Measurements from ENCODE around the gene NT5C3A. TPM values are rescaled to one million over a fixed set of nuclear protein-coding genes. Genes with fewer than 3 reads are reported as not detected.
A peak's percentile ranks its signal among the peaks of the same experiment; 100 is the strongest.
"Not testable (repeated sequence)": the region's sequence is repeated elsewhere in the genome, so short reads cannot be mapped to it uniquely, and the experiment has no call there.

NT5C3A gene
- polyA plus RNA-seq, 4 donors: 40.1 to 108 (median 88.7) TPM

DNA sequence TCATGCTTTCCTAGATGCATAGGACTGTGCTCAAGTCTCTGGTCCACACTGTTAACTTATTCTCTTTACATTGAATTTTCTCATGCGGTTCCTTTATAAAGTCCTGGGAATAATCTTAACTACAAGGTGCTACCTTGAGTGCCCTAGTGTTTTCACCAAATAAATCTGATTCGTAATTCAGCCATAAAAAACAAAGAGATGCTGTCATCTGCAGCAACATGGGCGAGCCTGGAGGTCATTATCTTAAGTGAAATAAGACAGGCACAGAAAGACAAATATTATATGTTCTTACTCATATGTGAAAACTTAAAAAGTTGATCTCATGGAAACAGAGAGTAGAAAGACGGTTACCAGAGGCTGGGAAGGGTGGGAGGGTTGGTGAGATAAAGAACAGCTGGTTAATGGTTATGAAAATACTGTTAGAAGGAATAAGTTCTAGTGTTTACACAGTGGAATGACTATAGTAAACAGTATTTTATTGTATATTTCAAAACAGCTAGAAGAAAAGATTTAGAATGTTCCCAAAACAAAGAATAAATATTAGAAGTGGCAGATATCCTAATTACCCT is 38.3 kb downstream of the NT5C3A start:
- peaks cover 2 to 26% (median 13%) of the 10 kb centered on the region in 3 donors for H3K36me3 ChIP-seq (ENCODE audit: control insufficient read depth in 3 of 3, insufficient read depth in 2 of 3, low read depth in 1 of 3, low read length in 3 of 3)
- no peaks in the 10 kb centered on the region for H3K27me3 ChIP-seq (ENCODE audit: control insufficient read depth in 3 of 3, insufficient read depth in 3 of 3, low read length in 3 of 3)
- FAIRE-seq (no peak), DNase-seq (peak in 1 of 2 donors; percentile 34)
- 61 to 71% (median 67%) methylated on average over 4 of the region's 4 CpGs for WGBS, 3 donors
- H3K9me3 ChIP-seq (ENCODE audit: control insufficient read depth in 2 of 2, insufficient read depth in 1 of 2, low read depth in 1 of 2, low read length in 1 of 2): no peaks in the 10 kb centered on the region
- no peak overlapping the region for H3K4me3 ChIP-seq (ENCODE audit: low read depth in 1 of 3, low read length in 3 of 3)
- no peaks in the 10 kb centered on the region for H3K4me1 ChIP-seq (ENCODE audit: control insufficient read depth in 3 of 3, insufficient read depth in 2 of 3, low read depth in 1 of 3, low read length in 2 of 3)
- no peak overlapping the region for H3K27ac ChIP-seq (ENCODE audit: low read depth in 1 of 3, low read length in 2 of 3)

- Histone ChIP-seq H3K4me3 (ENCODE audit: low read depth in 1 of 3, low read length in 3 of 3) (no peak overlapping the region), H3K4me1 (ENCODE audit: control insufficient read depth in 3 of 3, insufficient read depth in 2 of 3, low read depth in 1 of 3, low read length in 2 of 3) (no peaks in the 10 kb centered on the region), H3K27me3 (ENCODE audit: control insufficient read depth in 3 of 3, insufficient read depth in 3 of 3, low read length in 3 of 3) (no peaks in the 10 kb centered on the region), H3K9me3 (ENCODE audit: control insufficient read depth in 2 of 2, insufficient read depth in 1 of 2, low read depth in 1 of 2, low read length in 1 of 2) (no peaks in the 10 kb centered on the region), H3K27ac (ENCODE audit: low read depth in 1 of 3, low read length in 2 of 3) (no peak overlapping the region), H3K36me3 (ENCODE audit: control insufficient read depth in 3 of 3, insufficient read depth in 2 of 3, low read depth in 1 of 3, low read length in 3 of 3) (peaks cover 0 to 31% (median 12%) of the 10 kb centered on the region in 3 donors)
- FAIRE-seq (no peak), DNase-seq (no peak)
Observed at GRCh38 chr7:33012364-33012763, 50.2 kb downstream of the NT5C3A start.

GRCh38 chr7:33009734-33010133 is 52.8 kb downstream of the NT5C3A start:
- FAIRE-seq (no peak), DNase-seq (no peak)
- Histone ChIP-seq H3K27ac (ENCODE audit: low read depth in 1 of 3, low read length in 2 of 3) (no peak overlapping the region), H3K4me3 (ENCODE audit: low read depth in 1 of 3, low read length in 3 of 3) (no peak overlapping the region), H3K27me3 (ENCODE audit: control insufficient read depth in 3 of 3, insufficient read depth in 3 of 3, low read length in 3 of 3) (no peaks in the 10 kb centered on the region), H3K9me3 (ENCODE audit: control insufficient read depth in 2 of 2, insufficient read depth in 1 of 2, low read depth in 1 of 2, low read length in 1 of 2) (no peaks in the 10 kb centered on the region), H3K36me3 (ENCODE audit: control insufficient read depth in 3 of 3, insufficient read depth in 2 of 3, low read depth in 1 of 3, low read length in 3 of 3) (peaks cover 0 to 23% (median 9%) of the 10 kb centered on the region in 3 donors), H3K4me1 (ENCODE audit: control insufficient read depth in 3 of 3, insufficient read depth in 2 of 3, low read depth in 1 of 3, low read length in 2 of 3) (no peaks in the 10 kb centered on the region)
- 92 to 98% (median 94%) methylated on average over 2 of the region's 2 CpGs for WGBS, 3 donors

GRCh38 chr7:33005690-33006089 is 56.9 kb downstream of the NT5C3A start:
- not testable (repeated sequence) for DNase-seq; H3K27me3 ChIP-seq (ENCODE audit: control insufficient read depth in 3 of 3, insufficient read depth in 3 of 3, low read length in 3 of 3); FAIRE-seq; H3K27ac ChIP-seq (ENCODE audit: low read depth in 1 of 3, low read length in 2 of 3); H3K9me3 ChIP-seq (ENCODE audit: control insufficient read depth in 2 of 2, insufficient read depth in 1 of 2, low read depth in 1 of 2, low read length in 1 of 2); H3K4me1 ChIP-seq (ENCODE audit: control insufficient read depth in 3 of 3, insufficient read depth in 2 of 3, low read depth in 1 of 3, low read length in 2 of 3); H3K4me3 ChIP-seq (ENCODE audit: low read depth in 1 of 3, low read length in 3 of 3)
- WGBS, 3 donors: 90 to 94% (median 93%) methylated on average over 4 of the region's 4 CpGs
- H3K36me3 ChIP-seq (ENCODE audit: control insufficient read depth in 3 of 3, insufficient read depth in 2 of 3, low read depth in 1 of 3, low read length in 3 of 3): peaks cover 0 to 26% (median 0%) of the 10 kb centered on the region in 3 donors

DNA sequence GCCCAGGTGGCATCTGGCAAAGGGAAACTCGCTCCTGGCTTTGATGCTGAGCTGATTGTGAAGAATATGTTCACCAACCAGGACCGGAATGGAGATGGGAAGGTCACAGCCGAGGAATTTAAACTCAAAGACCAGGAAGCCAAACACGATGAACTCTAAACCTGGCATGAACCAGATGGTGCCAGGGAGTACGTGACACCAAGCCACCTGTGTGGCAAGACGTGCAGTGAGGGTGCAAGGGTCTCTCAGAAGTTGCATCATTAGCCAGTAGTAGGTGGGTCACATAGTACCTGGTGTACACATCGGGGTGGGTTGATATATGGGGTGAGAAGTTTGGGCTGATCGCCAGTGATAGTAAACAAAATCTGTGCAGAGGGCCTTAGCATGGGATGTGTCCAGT is 57.4 kb downstream of the NT5C3A start:
- peaks cover 0 to 27% (median 0%) of the 10 kb centered on the region in 3 donors for H3K36me3 ChIP-seq (ENCODE audit: control insufficient read depth in 3 of 3, insufficient read depth in 2 of 3, low read depth in 1 of 3, low read length in 3 of 3)
- not testable (repeated sequence) for H3K9me3 ChIP-seq (ENCODE audit: control insufficient read depth in 2 of 2, insufficient read depth in 1 of 2, low read depth in 1 of 2, low read length in 1 of 2); FAIRE-seq; H3K4me3 ChIP-seq (ENCODE audit: low read depth in 1 of 3, low read length in 3 of 3); H3K27ac ChIP-seq (ENCODE audit: low read depth in 1 of 3, low read length in 2 of 3); H3K27me3 ChIP-seq (ENCODE audit: control insufficient read depth in 3 of 3, insufficient read depth in 3 of 3, low read length in 3 of 3); DNase-seq; H3K4me1 ChIP-seq (ENCODE audit: control insufficient read depth in 3 of 3, insufficient read depth in 2 of 3, low read depth in 1 of 3, low read length in 2 of 3)
- 77 to 84% (median 82%) methylated on average over 7 to 8 of the region's 8 CpGs for WGBS, 3 donors

DNA sequence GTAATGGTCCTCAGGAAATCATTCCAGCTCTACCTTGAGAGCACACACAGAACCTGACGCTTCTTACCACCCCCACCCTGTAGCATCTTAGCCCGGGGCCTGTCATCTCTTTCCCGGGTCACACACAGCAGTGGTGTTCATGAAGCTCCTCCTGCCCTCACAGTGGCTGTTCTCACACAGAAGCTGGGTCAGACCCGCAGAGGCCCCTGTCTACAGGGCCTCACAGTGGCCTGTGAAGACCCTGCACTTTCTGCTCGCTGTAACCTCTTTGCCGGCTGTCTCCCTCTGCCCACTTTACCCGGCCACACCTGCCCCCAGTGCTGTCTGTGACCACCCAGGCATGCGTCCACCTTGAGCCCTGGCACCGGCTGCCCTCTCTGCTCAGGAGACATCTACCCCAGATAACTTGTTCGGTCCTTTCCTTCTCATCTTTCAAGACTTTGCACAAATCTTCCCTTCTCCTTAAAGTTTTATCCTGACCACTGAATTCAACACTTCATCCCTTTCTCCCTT is 58.4 kb downstream of the NT5C3A start:
- not testable (repeated sequence) for H3K27me3 ChIP-seq (ENCODE audit: control insufficient read depth in 3 of 3, insufficient read depth in 3 of 3, low read length in 3 of 3); H3K4me1 ChIP-seq (ENCODE audit: control insufficient read depth in 3 of 3, insufficient read depth in 2 of 3, low read depth in 1 of 3, low read length in 2 of 3); H3K27ac ChIP-seq (ENCODE audit: low read depth in 1 of 3, low read length in 2 of 3); DNase-seq; H3K9me3 ChIP-seq (ENCODE audit: control insufficient read depth in 2 of 2, insufficient read depth in 1 of 2, low read depth in 1 of 2, low read length in 1 of 2); FAIRE-seq; H3K4me3 ChIP-seq (ENCODE audit: low read depth in 1 of 3, low read length in 3 of 3)
- peaks cover 0 to 23% (median 0%) of the 10 kb centered on the region in 3 donors for H3K36me3 ChIP-seq (ENCODE audit: control insufficient read depth in 3 of 3, insufficient read depth in 2 of 3, low read depth in 1 of 3, low read length in 3 of 3)
- 89 to 95% (median 95%) methylated on average over 10 of the region's 10 CpGs for WGBS, 3 donors

- not testable (repeated sequence) for FAIRE-seq; H3K27me3 ChIP-seq (ENCODE audit: control insufficient read depth in 3 of 3, insufficient read depth in 3 of 3, low read length in 3 of 3); H3K4me3 ChIP-seq (ENCODE audit: low read depth in 1 of 3, low read length in 3 of 3); DNase-seq; H3K9me3 ChIP-seq (ENCODE audit: control insufficient read depth in 2 of 2, insufficient read depth in 1 of 2, low read depth in 1 of 2, low read length in 1 of 2); H3K4me1 ChIP-seq (ENCODE audit: control insufficient read depth in 3 of 3, insufficient read depth in 2 of 3, low read depth in 1 of 3, low read length in 2 of 3); H3K27ac ChIP-seq (ENCODE audit: low read depth in 1 of 3, low read length in 2 of 3)
- H3K36me3 ChIP-seq (ENCODE audit: control insufficient read depth in 3 of 3, insufficient read depth in 2 of 3, low read depth in 1 of 3, low read length in 3 of 3): peaks cover 0 to 23% (median 0%) of the 10 kb centered on the region in 3 donors
Observed at GRCh38 chr7:33003111-33003510, 59.5 kb downstream of the NT5C3A start.

DNA sequence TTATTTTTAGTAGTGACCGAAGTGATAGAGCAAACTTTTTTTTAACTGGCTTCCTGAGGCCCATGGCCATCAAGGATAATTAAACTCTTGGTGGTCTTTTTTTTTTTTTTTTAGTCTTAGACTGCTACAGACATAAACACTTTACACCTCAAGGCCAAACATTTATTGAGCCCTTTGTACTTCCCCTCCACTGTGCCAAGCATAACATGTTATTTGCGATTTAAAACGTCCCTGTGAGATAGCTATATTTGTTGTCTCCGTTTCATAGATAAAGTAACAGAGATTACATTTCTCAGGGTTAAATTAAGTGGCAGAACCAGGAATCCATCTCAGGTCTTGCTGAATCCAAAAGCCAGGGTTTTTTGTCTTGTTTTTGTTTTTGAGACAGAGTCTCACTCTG is 63.2 kb downstream of the NT5C3A start:
- H3K4me1 ChIP-seq (ENCODE audit: control insufficient read depth in 3 of 3, insufficient read depth in 2 of 3, low read depth in 1 of 3, low read length in 2 of 3); H3K27ac ChIP-seq (ENCODE audit: low read depth in 1 of 3, low read length in 2 of 3); H3K9me3 ChIP-seq (ENCODE audit: control insufficient read depth in 2 of 2, insufficient read depth in 1 of 2, low read depth in 1 of 2, low read length in 1 of 2); FAIRE-seq; H3K4me3 ChIP-seq (ENCODE audit: low read depth in 1 of 3, low read length in 3 of 3); H3K27me3 ChIP-seq (ENCODE audit: control insufficient read depth in 3 of 3, insufficient read depth in 3 of 3, low read length in 3 of 3): not testable (repeated sequence)
- DNase-seq: peak in 1 of 2 donors; percentile 20
- H3K36me3 ChIP-seq (ENCODE audit: control insufficient read depth in 3 of 3, insufficient read depth in 2 of 3, low read depth in 1 of 3, low read length in 3 of 3): peaks cover 0 to 14% (median 0%) of the 10 kb centered on the region in 3 donors
- 20 to 44% (median 22%) methylated on average over 4 of the region's 4 CpGs for WGBS, 3 donors
